Endodermal cell (in vitro differentiated cells): Measurements from ENCODE around the gene APLN. TPM values are rescaled to one million over a fixed set of nuclear protein-coding genes. Genes with fewer than 3 reads are reported as not detected.

Source experiments
- DNase-seq: peaks from one replicate; pipeline ENCODE4 v3.0.0-alpha.2; 2017
- H3K27ac ChIP-seq: 2 replicates; pipeline ENCODE4 v1.5.1; 2013; ENCODE audit warnings: mild to moderate bottlenecking, low read depth, low read length, moderate library complexity
- H3K27me3 ChIP-seq: 2 replicates; pipeline ENCODE4 v1.6.1; 2013; ENCODE audit warnings: mild to moderate bottlenecking, low read length, moderate library complexity; ENCODE audit not compliant: insufficient read depth, control insufficient read depth, poor library complexity, severe bottlenecking
- H3K36me3 ChIP-seq: 2 replicates; pipeline ENCODE4 v1.7.0; 2013; ENCODE audit warnings: mild to moderate bottlenecking, low read length, moderate library complexity; ENCODE audit not compliant: control insufficient read depth, insufficient read depth
- H3K4me1 ChIP-seq: one replicate; pipeline ENCODE4 v1.7.0; 2013; ENCODE audit warnings: low read length; ENCODE audit not compliant: control insufficient read depth, insufficient read depth
- H3K4me3 ChIP-seq: 2 replicates; pipeline ENCODE4 v1.5.1; 2013; ENCODE audit warnings: mild to moderate bottlenecking, low read length, moderate library complexity
- H3K9ac ChIP-seq: 2 replicates; pipeline ENCODE4 v1.6.1; 2013; ENCODE audit warnings: mild to moderate bottlenecking, low read length, moderate library complexity; ENCODE audit not compliant: poor library complexity, severe bottlenecking; ENCODE audit errors: extremely low read depth
- H3K9me3 ChIP-seq: 2 replicates; pipeline ENCODE4 v1.6.1; 2013; ENCODE audit warnings: mild to moderate bottlenecking, low read length, moderate library complexity; ENCODE audit not compliant: control insufficient read depth
- H3K27ac Mint-ChIP-seq: 2 replicates; pipeline ENCODE4 v1.8.0; 2020; ENCODE audit warnings: mixed read lengths
- H3K27me3 Mint-ChIP-seq: 2 replicates; pipeline ENCODE4 v1.8.0; 2021; ENCODE audit warnings: mild to moderate bottlenecking, mixed read lengths; ENCODE audit not compliant: insufficient read depth
- H3K36me3 Mint-ChIP-seq: 2 replicates; pipeline ENCODE4 v1.8.0; 2020; ENCODE audit warnings: low read depth, mixed read lengths
- H3K4me1 Mint-ChIP-seq: 2 replicates; pipeline ENCODE4 v1.8.0; 2020; ENCODE audit warnings: mixed read lengths
- H3K4me3 Mint-ChIP-seq: 2 replicates; pipeline ENCODE4 v1.8.0; 2020; ENCODE audit warnings: mild to moderate bottlenecking, moderate library complexity, mixed read lengths
- H3K9me3 Mint-ChIP-seq: 2 replicates; pipeline ENCODE4 v1.8.0; 2020; ENCODE audit warnings: mild to moderate bottlenecking, mixed read lengths
- WGBS, 2 experiments: methylation state at CpG; one replicate each; pipeline versions ENCODE4 v1.1.5 to v1.1.7; 2013; ENCODE audit warnings: missing lambda C conversion rate in 2 of 2, mixed read lengths in 1 of 2; ENCODE audit not compliant: insufficient coverage in 1 of 2, insufficient read length in 1 of 2; 5-methylcytosine and 5-hydroxymethylcytosine counted together
- total RNA-seq, 2 donors: library from RNA; stranded (reverse); fragmentation: NEBNext Ultra II Directional in 1 of 2; extraction: Animal tissue kit (Norgen Biotek cat#: 25700) in 1 of 2; gene quantifications; 2 replicates in 1 of 2; 3 replicates in 1 of 2; pipeline ENCODE4 v1.2.1, GENCODE V29; 2021
- TF ChIP-seq, protein P1 (sequence below): fragments of 200-600 bp; sonication (generic); conservative IDR thresholded peaks from 2 replicates; pipeline ENCODE4 v1.5.0; 2021; ENCODE audit warnings: antibody characterized with exemption, mild to moderate bottlenecking

Gene APLN
- total RNA-seq, 2 donors from 2014 or later, result 0.22 TPM; not detected in 1

DNA sequence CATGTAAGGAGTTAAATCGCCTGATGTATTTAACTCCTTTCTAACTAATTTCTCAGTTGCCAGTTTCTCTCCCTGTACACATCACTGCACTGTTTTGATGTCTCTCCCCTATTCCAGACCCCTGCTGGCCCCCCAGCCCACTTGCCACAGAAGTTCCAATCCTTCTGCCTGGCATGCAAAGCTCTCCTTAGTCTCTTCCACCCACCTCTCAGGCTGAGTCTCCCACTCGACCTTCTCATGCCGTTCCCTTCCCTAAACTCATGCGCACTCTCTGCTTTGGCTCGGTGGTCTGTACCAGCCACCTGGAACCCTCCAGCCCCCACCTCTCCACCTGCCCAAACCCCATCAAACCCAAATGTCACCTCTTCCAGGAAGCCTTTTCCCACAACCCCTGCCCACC is 56.9 kb downstream of the APLN start:
- H3K36me3 ChIP-seq, result peaks cover 6% of the 10 kb centered on the region
- no peaks in the 10 kb centered on the region for H3K4me1 ChIP-seq
- Mint-ChIP-seq H3K27me3 (peaks cover 2% of the 10 kb centered on the region), H3K9me3 (no peaks in the 10 kb centered on the region), H3K27ac (no peak overlapping the region), H3K36me3 (peaks cover 14% of the 10 kb centered on the region), H3K4me3 (no peak overlapping the region), H3K4me1 (peaks cover 2% of the 10 kb centered on the region)
- DNase-seq, result no peak
- H3K4me3 ChIP-seq, result no peak overlapping the region
- no peaks in the 10 kb centered on the region for H3K27me3 ChIP-seq
- no peak overlapping the region for H3K27ac ChIP-seq
- no peaks in the 10 kb centered on the region for H3K9me3 ChIP-seq
- no peak overlapping the region for H3K9ac ChIP-seq
- 77% methylated on average over 5 of the region's 5 CpGs; no CpG with 5 or more reads in 1 of the 2 experiments for WGBS, 2 experiments
- TF ChIP-seq, protein P1, sequence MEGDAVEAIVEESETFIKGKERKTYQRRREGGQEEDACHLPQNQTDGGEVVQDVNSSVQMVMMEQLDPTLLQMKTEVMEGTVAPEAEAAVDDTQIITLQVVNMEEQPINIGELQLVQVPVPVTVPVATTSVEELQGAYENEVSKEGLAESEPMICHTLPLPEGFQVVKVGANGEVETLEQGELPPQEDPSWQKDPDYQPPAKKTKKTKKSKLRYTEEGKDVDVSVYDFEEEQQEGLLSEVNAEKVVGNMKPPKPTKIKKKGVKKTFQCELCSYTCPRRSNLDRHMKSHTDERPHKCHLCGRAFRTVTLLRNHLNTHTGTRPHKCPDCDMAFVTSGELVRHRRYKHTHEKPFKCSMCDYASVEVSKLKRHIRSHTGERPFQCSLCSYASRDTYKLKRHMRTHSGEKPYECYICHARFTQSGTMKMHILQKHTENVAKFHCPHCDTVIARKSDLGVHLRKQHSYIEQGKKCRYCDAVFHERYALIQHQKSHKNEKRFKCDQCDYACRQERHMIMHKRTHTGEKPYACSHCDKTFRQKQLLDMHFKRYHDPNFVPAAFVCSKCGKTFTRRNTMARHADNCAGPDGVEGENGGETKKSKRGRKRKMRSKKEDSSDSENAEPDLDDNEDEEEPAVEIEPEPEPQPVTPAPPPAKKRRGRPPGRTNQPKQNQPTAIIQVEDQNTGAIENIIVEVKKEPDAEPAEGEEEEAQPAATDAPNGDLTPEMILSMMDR, result no peak

DNA sequence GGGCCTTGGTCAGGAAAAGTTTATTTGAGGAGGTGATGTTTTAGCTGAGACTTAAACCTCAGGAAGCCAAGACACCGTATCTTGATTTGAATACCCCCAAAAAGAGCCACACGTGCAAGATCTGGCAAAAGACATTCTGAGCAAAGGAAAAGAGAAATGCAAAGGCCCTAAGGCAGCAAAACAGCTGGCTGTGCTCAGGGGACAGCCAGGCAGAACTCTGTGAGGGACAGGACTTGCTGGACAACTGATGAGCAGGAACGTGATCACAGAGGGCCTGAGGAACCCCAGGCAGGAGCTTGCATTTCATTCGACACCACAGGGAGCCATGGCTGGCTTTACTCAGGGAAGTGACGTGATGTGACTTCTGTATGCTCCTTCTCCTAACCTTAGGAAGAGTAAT is 58.7 kb downstream of the APLN start:
- Histone ChIP-seq H3K9me3 (no peaks in the 10 kb centered on the region), H3K27me3 (no peaks in the 10 kb centered on the region), H3K4me3 (no peak overlapping the region), H3K36me3 (peaks cover 7% of the 10 kb centered on the region), H3K9ac (no peak overlapping the region), H3K4me1 (no peaks in the 10 kb centered on the region), H3K27ac (no peak overlapping the region)
- Mint-ChIP-seq H3K27me3 (no peaks in the 10 kb centered on the region), H3K36me3 (peaks cover 18% of the 10 kb centered on the region), H3K4me1 (peaks cover 9% of the 10 kb centered on the region), H3K27ac (no peak overlapping the region), H3K4me3 (no peak overlapping the region), H3K9me3 (no peaks in the 10 kb centered on the region)
- WGBS, 2 experiments, result 83% methylated on average over 5 of the region's 5 CpGs; no CpG with 5 or more reads in 1 of the 2 experiments
- TF ChIP-seq, protein P1, result no peak
- DNase-seq, result no peak

Other genes starting within 250 kb of the APLN start
- 100 to 1,000 TPM in 1 of 2 donors, 10 to 100 TPM in 1; 83.3 to 146 TPM for gene SMARCA1, start 131.5 kb downstream of the APLN start, total RNA-seq
- 10 to 100 TPM; 14.2 to 27.0 TPM for gene OCRL, start 114.7 kb downstream of the APLN start, total RNA-seq
- gene XPNPEP2, start 84.0 kb upstream of the APLN start, total RNA-seq, result under 1 TPM; 0.20 to 0.31 TPM
- gene SASH3, start 125.0 kb upstream of the APLN start, total RNA-seq, result not detected
- gene ZDHHC9, start 188.9 kb upstream of the APLN start, total RNA-seq, result 10 to 100 TPM; 27.1 to 40.2 TPM